ENCODE measurements around the gene LTF. TPM values are rescaled to one million over a fixed set of nuclear protein-coding genes. Genes with fewer than 3 reads are reported as not detected.

Gene LTF
- total and polyA plus RNA-seq, 2 experiments from 2014 or later, result 0.73 to 1.3 TPM

GRCh38 chr3:46489875-46490274, 25.2 kb upstream of the LTF start:
- Histone ChIP-seq H4K20me1 (replicated peaks; ENCODE audit: insufficient read depth) (no peaks in the 10 kb centered on the region), H2AFZ (no peak overlapping the region), H3F3A (replicated peaks; ENCODE audit: low read depth) (peaks cover 5% of the 10 kb centered on the region; the same call in 1 of the 2 replicates), H3K4me2 (no peak overlapping the region), H3K27ac (ENCODE audit: low read depth) (no peak overlapping the region), H3K79me2 (replicated peaks; ENCODE audit: insufficient read depth) (no peaks in the 10 kb centered on the region), H3K36me3 (ENCODE audit: insufficient read depth) (no peaks in the 10 kb centered on the region; the same call in 1 of the 2 replicates), H3K9me2 (ENCODE audit: insufficient read depth) (no peaks in the 10 kb centered on the region), H3K4me1 (ENCODE audit: insufficient read depth) (peaks cover 11% of the 10 kb centered on the region), H3K27me3 (ENCODE audit: insufficient read depth) (no peaks in the 10 kb centered on the region), H3K4me3 (no peak overlapping the region)
- TF ChIP-seq ETS1 (IDR thresholded peaks at IDR 0.05) (no peak), EZH2phosphoT487 (IDR thresholded peaks at IDR 0.05; ENCODE audit: unreplicated experiment) (no peak), JUNB (IDR thresholded peaks at IDR 0.05; ENCODE audit: unreplicated experiment) (no peak), POLR2AphosphoS5 (IDR thresholded peaks at IDR 0.05; ENCODE audit: low read depth) (no peak), CREB1 (CRISPR knock-in tag; IDR thresholded peaks at IDR 0.05; ENCODE audit: low read depth) (no peak), STAT1 (IDR thresholded peaks at IDR 0.05; ENCODE audit: unreplicated experiment) (no peak), EZH2 (IDR thresholded peaks at IDR 0.05; ENCODE audit: low read depth, unreplicated experiment) (no peak), NANOG (IDR thresholded peaks at IDR 0.05; ENCODE audit: borderline replicate concordance) (no peak), ZNF114 (CRISPR knock-in tag; IDR thresholded peaks at IDR 0.05) (no peak), CTCF (conservative IDR thresholded peaks at IDR 0.05; ENCODE audit: low read depth in 2 of 2) (no peak), ZNF331 (CRISPR knock-in tag; IDR thresholded peaks at IDR 0.05; ENCODE audit: low read depth) (no peak), REST (IDR thresholded peaks at IDR 0.05; ENCODE audit: unreplicated experiment) (no peak), ZNF462 (CRISPR knock-in tag; IDR thresholded peaks at IDR 0.05) (no peak)
- no peaks in the 10 kb centered on the region for H3K27me3 Mint-ChIP-seq (ENCODE audit: insufficient read depth, low read depth, poor library complexity)
- H3K27ac Mint-ChIP-seq, result no peak overlapping the region
- H3K9me3 Mint-ChIP-seq, result peaks cover 23% of the 10 kb centered on the region
- H3K36me3 Mint-ChIP-seq (ENCODE audit: low read depth), result peaks cover 12% of the 10 kb centered on the region
- DNase-seq (ENCODE audit: low spot score) (no peak), ATAC-seq (no peak)
- no peak overlapping the region for H3K4me3 Mint-ChIP-seq
- H3K4me1 Mint-ChIP-seq, result peaks cover 14% of the 10 kb centered on the region
